KMS-11 (cell line): Measurements from ENCODE around the gene LIPK.

ENCODE experiments used
- H2AFZ ChIP-seq: fragments of 200-600 bp; sonication (generic); 2 replicates; pipeline ENCODE4 v1.6.1; 2016; ENCODE audit warnings: antibody characterized with exemption, mixed run types, low read depth
- H3K27ac ChIP-seq: fragments of 200-600 bp; sonication (generic); 2 replicates; pipeline ENCODE4 v1.6.1; 2016; ENCODE audit warnings: mild to moderate bottlenecking, mixed run types
- H3K27me3 ChIP-seq: fragments of 200-600 bp; sonication (generic); 2 replicates; pipeline ENCODE4 v1.6.1; 2017; ENCODE audit warnings: mild to moderate bottlenecking, low read depth, mixed run types, moderate library complexity; ENCODE audit not compliant: insufficient read depth
- H3K36me3 ChIP-seq: fragments of 200-600 bp; sonication (generic); 2 replicates; pipeline ENCODE4 v1.6.1; 2017; ENCODE audit warnings: mild to moderate bottlenecking, mixed run types; ENCODE audit not compliant: insufficient read depth
- H3K4me1 ChIP-seq: fragments of 200-600 bp; sonication (generic); 2 replicates; pipeline ENCODE4 v1.6.1; 2016; ENCODE audit warnings: mild to moderate bottlenecking, low read depth, mixed run types; ENCODE audit not compliant: poor library complexity, severe bottlenecking
- H3K4me2 ChIP-seq: fragments of 200-600 bp; sonication (generic); 2 replicates; pipeline ENCODE4 v1.7.0; 2016; ENCODE audit warnings: mild to moderate bottlenecking, mixed run types
- H3K4me3 ChIP-seq: fragments of 200-600 bp; sonication (generic); IDR thresholded peaks from 2 replicates; pipeline ENCODE4 v1.6.1; 2017; ENCODE audit warnings: low read depth, low read length, mixed read lengths; ENCODE audit not compliant: insufficient read depth
- H3K79me2 ChIP-seq: fragments of 200-600 bp; sonication (generic); 2 replicates; pipeline ENCODE4 v1.6.1; 2016; ENCODE audit warnings: low read depth, mixed run types; ENCODE audit not compliant: insufficient read depth
- H3K9ac ChIP-seq: fragments of 200-600 bp; sonication (generic); 2 replicates; pipeline ENCODE4 v1.6.1; 2016; ENCODE audit warnings: mild to moderate bottlenecking, mixed run types
- H4K20me1 ChIP-seq: fragments of 200-600 bp; sonication (generic); 2 replicates; pipeline ENCODE4 v1.6.1; 2016; ENCODE audit warnings: mild to moderate bottlenecking, mixed run types; ENCODE audit not compliant: insufficient read depth
- CTCF ChIP-seq: fragments of 200-600 bp; sonication (generic); conservative IDR thresholded peaks from 2 replicates; pipeline ENCODE4 v1.6.1; 2017; ENCODE audit warnings: low read depth, mild to moderate bottlenecking, antibody characterized with exemption, low read length, moderate library complexity, mixed read lengths

LIPK gene

GRCh38 chr10:88759366-88760101, 53.5 kb downstream of the LIPK start, which contains the start of gene LIPN:
Gene LIPN (plus strand): TSS chr10:88760020. CDS start chr10:88761406, 1,386 bp downstream.
- no peak within 1 kb of the TSS for H3K4me3 ChIP-seq
- no peak within 1 kb of the TSS for H3K4me2 ChIP-seq
- no peaks in the 10 kb centered on the region for H3K79me2 ChIP-seq
- no peaks in the 10 kb centered on the region for H4K20me1 ChIP-seq
- no peaks in the 10 kb centered on the region for H3K4me1 ChIP-seq
- H3K27ac ChIP-seq = no peak within 1 kb of the TSS
- no peaks in the 10 kb centered on the region for H3K36me3 ChIP-seq
- no peak within 1 kb of the TSS; the same call in 1 of the 2 replicates for H2AFZ ChIP-seq
- H3K27me3 ChIP-seq = no peaks in the 10 kb centered on the region
- TF ChIP-seq CTCF = no peak
- H3K9ac ChIP-seq = no peak within 1 kb of the TSS

- H3K9ac ChIP-seq = no peak overlapping the region
- TF ChIP-seq CTCF = no peak
- H4K20me1 ChIP-seq = no peaks in the 10 kb centered on the region
- no peaks in the 10 kb centered on the region for H3K4me1 ChIP-seq
- H3K4me3 ChIP-seq = no peak overlapping the region
- no peak overlapping the region for H3K27ac ChIP-seq
- H3K36me3 ChIP-seq = no peaks in the 10 kb centered on the region
- H2AFZ ChIP-seq = no peak overlapping the region
- no peak overlapping the region for H3K4me2 ChIP-seq
- no peaks in the 10 kb centered on the region for H3K27me3 ChIP-seq
- no peaks in the 10 kb centered on the region for H3K79me2 ChIP-seq
Measured at GRCh38 chr10:88762906-88763305, 56.9 kb downstream of the LIPK start.

- no peaks in the 10 kb centered on the region for H4K20me1 ChIP-seq
- H3K79me2 ChIP-seq = no peaks in the 10 kb centered on the region
- TF ChIP-seq CTCF = no peak
- no peaks in the 10 kb centered on the region for H3K36me3 ChIP-seq
- no peaks in the 10 kb centered on the region for H3K4me1 ChIP-seq
- H2AFZ ChIP-seq = no peak overlapping the region
- no peak overlapping the region for H3K4me2 ChIP-seq
- no peak overlapping the region for H3K9ac ChIP-seq
- no peak overlapping the region for H3K27ac ChIP-seq
- no peaks in the 10 kb centered on the region for H3K27me3 ChIP-seq
- no peak overlapping the region for H3K4me3 ChIP-seq
Measured at GRCh38 chr10:88763441-88763840, 57.4 kb downstream of the LIPK start.

- Histone ChIP-seq H3K9ac (no peak overlapping the region), H3K79me2 (no peaks in the 10 kb centered on the region), H2AFZ (no peak overlapping the region), H4K20me1 (no peaks in the 10 kb centered on the region), H3K4me3 (no peak overlapping the region), H3K36me3 (no peaks in the 10 kb centered on the region), H3K27ac (no peak overlapping the region), H3K4me2 (no peak overlapping the region), H3K27me3 (no peaks in the 10 kb centered on the region), H3K4me1 (no peaks in the 10 kb centered on the region)
- TF ChIP-seq CTCF = no peak
Measured at GRCh38 chr10:88764110-88764509, 58.1 kb downstream of the LIPK start.
